Liver (tissue), 9 donors: ENCODE results near the gene PCDHA11. TPM values are rescaled to one million over a fixed set of nuclear protein-coding genes. Genes with fewer than 3 reads are reported as not detected.
"Not testable (repeated sequence)": the region's sequence is repeated elsewhere in the genome, so short reads cannot be mapped to it uniquely, and the experiment has no call there.

Source experiments
- DNase-seq: peaks from one replicate; pipeline ENCODE4 v3.0.0-alpha.2; 2017; ENCODE audit warnings: low spot score
- H3K27ac ChIP-seq, 2 donors: one replicate each; pipeline ENCODE4 v1.7.0; 2013; ENCODE audit warnings: inconsistent platforms in 2 of 2, low read length in 2 of 2, control low read depth in 1 of 2, low read depth in 1 of 2, mild to moderate bottlenecking in 1 of 2
- H3K27me3 ChIP-seq, 4 donors: one replicate each; pipeline versions ENCODE4 v1.6.1 to v1.7.0; 2013; ENCODE audit warnings: low read length in 3 of 4, inconsistent platforms in 1 of 4, mild to moderate bottlenecking in 1 of 4, moderate library complexity in 1 of 4; ENCODE audit not compliant: control insufficient read depth in 4 of 4, insufficient read depth in 4 of 4
- H3K36me3 ChIP-seq, 4 donors: one replicate each; pipeline versions ENCODE4 v1.6.1 to v1.7.0; 2013; ENCODE audit warnings: low read length in 3 of 4, mild to moderate bottlenecking in 3 of 4, low read depth in 1 of 4, moderate library complexity in 1 of 4; ENCODE audit not compliant: control insufficient read depth in 4 of 4, insufficient read depth in 3 of 4
- H3K4me1 ChIP-seq, 4 donors: one replicate each; pipeline versions ENCODE4 v1.6.1 to v1.7.0; 2013; ENCODE audit warnings: low read length in 3 of 4, mild to moderate bottlenecking in 3 of 4, moderate library complexity in 1 of 4; ENCODE audit not compliant: control insufficient read depth in 4 of 4, insufficient read depth in 4 of 4
- H3K4me3 ChIP-seq, 3 donors: one replicate each; pipeline versions ENCODE4 v1.6.1 to v1.7.0; 2013; ENCODE audit warnings: low read length in 3 of 3, control low read depth in 1 of 3, low read depth in 1 of 3, mild to moderate bottlenecking in 1 of 3
- H3K9ac ChIP-seq, 2 donors: one replicate each; pipeline ENCODE4 v1.7.0; 2013; ENCODE audit warnings: low read length in 2 of 2, mild to moderate bottlenecking in 2 of 2, moderate library complexity in 2 of 2, control low read depth in 1 of 2, low read depth in 1 of 2
- H3K9me3 ChIP-seq, 4 donors: one replicate each; pipeline versions ENCODE4 v1.6.1 to v1.7.0; 2013; ENCODE audit warnings: low read length in 3 of 4; ENCODE audit not compliant: control insufficient read depth in 4 of 4
- FOXA1 ChIP-seq: IDR thresholded peaks from 2 replicates; pipeline ENCODE4 v1.6.1; 2016; ENCODE audit warnings: antibody characterized with exemption
- FOXA2 ChIP-seq: IDR thresholded peaks from 2 replicates; pipeline ENCODE4 v1.6.1; 2016; ENCODE audit warnings: antibody characterized with exemption
- GABPA ChIP-seq, 2 donors: IDR thresholded peaks in 1 of 2; conservative IDR thresholded peaks in 1 of 2; 2 replicates each; pipeline ENCODE4 v1.6.1; 2016; ENCODE audit warnings: antibody characterized with exemption in 2 of 2, mild to moderate bottlenecking in 1 of 2, moderate library complexity in 1 of 2
- HNF4A ChIP-seq, 2 donors: conservative IDR thresholded peaks; 2 replicates each; pipeline ENCODE4 v1.6.1; 2016; ENCODE audit warnings: antibody characterized with exemption in 2 of 2, mild to moderate bottlenecking in 2 of 2
- HNF4G ChIP-seq: IDR thresholded peaks from 2 replicates; pipeline ENCODE4 v1.6.1; 2016; ENCODE audit warnings: antibody characterized with exemption
- JUND ChIP-seq, 2 donors: IDR thresholded peaks; 2 replicates each; pipeline ENCODE4 v1.6.1; 2016; ENCODE audit warnings: antibody characterized with exemption in 2 of 2
- NR2F2 ChIP-seq: IDR thresholded peaks from 2 replicates; pipeline ENCODE4 v1.6.1; 2016; ENCODE audit warnings: antibody characterized with exemption
- RAD21 ChIP-seq, 2 donors: IDR thresholded peaks; 2 replicates each; pipeline ENCODE4 v1.6.1; 2016; ENCODE audit warnings: antibody characterized with exemption in 2 of 2, mild to moderate bottlenecking in 2 of 2
- RXRA ChIP-seq, 2 donors: IDR thresholded peaks; 2 replicates each; pipeline ENCODE4 v1.6.1; 2017 to 2018; ENCODE audit warnings: antibody characterized with exemption in 2 of 2, mild to moderate bottlenecking in 1 of 2
- SP1 ChIP-seq: IDR thresholded peaks from 2 replicates; pipeline ENCODE4 v1.6.1; 2018; ENCODE audit warnings: antibody characterized with exemption, mild to moderate bottlenecking
- TAF1 ChIP-seq: conservative IDR thresholded peaks from 2 replicates; pipeline ENCODE4 v1.6.1; 2016; ENCODE audit warnings: antibody characterized with exemption, mild to moderate bottlenecking
- YY1 ChIP-seq: IDR thresholded peaks from 2 replicates; pipeline ENCODE4 v1.6.1; 2016; ENCODE audit warnings: antibody characterized with exemption, mild to moderate bottlenecking
- WGBS: extraction: QIAGEN DNeasy Blood & Tissue Kit; methylation state at CpG from one replicate; pipeline ENCODE4 v1.1.7; 2013; 5-methylcytosine and 5-hydroxymethylcytosine counted together
- polyA plus RNA-seq, 2 donors: library from polyadenylated mRNA; stranded (reverse) in 1 of 2; unstranded in 1 of 2; fragments of 200-250 nt in 1 of 2; fragments of >200 nt in 1 of 2; fragmentation: Nextera tagmentation in 1 of 2; extraction: Ambion mirVana in 1 of 2; gene quantifications; one replicate each; pipeline versions ENCODE4 v1.2.1 to v1.2.3, GENCODE V29; 2013 to 2015
- total RNA-seq, 2 donors: library from RNA; depleted of rRNA; stranded (reverse); fragments of >200 nt; gene quantifications; one replicate each; pipeline ENCODE4 v1.2.3, GENCODE V29; 2014
- TF ChIP-seq, protein P1 (sequence below): IDR thresholded peaks from 2 replicates; pipeline ENCODE4 v1.6.1; 2016; ENCODE audit warnings: antibody characterized with exemption, mild to moderate bottlenecking
- TF ChIP-seq, protein P2 (sequence below): IDR thresholded peaks from 2 replicates; pipeline ENCODE4 v1.6.1; 2016; ENCODE audit warnings: antibody characterized with exemption
- TF ChIP-seq, protein P3 (sequence below): fragments of 150-350 bp; IDR thresholded peaks from 2 replicates; pipeline ENCODE4 v1.5.1; 2017; ENCODE audit warnings: improper control_type of control experiment, low read depth, low read length; ENCODE audit not compliant: missing input control
- donor health status: healthy.
- donor health status: healthy.
- donor health status: healthy.
- donor health status: healthy.
- donor health status: healthy.

Gene PCDHA11
- total and polyA plus RNA-seq, 4 donors: under 0.01 to 0.19 (median 0.05) TPM; not detected in 1

DNA sequence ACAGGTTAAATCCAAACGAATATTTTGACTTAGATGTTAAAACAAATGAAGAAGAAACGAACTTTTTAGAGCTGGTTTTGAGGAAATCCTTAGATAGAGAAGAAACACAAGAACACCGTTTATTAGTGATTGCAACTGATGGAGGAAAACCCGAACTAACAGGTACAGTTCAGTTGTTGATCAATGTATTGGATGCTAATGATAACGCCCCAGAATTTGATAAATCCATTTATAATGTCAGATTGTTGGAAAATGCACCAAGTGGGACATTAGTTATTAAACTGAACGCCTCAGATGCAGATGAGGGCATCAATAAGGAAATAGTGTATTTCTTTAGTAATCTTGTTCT lies 46.5 kb upstream of the PCDHA11 start:
- no peak overlapping the region for H3K9ac ChIP-seq
- peaks cover 8 to 26% (median 17%) of the 10 kb centered on the region in 4 donors for H3K9me3 ChIP-seq
- TF ChIP-seq, protein P1, sequence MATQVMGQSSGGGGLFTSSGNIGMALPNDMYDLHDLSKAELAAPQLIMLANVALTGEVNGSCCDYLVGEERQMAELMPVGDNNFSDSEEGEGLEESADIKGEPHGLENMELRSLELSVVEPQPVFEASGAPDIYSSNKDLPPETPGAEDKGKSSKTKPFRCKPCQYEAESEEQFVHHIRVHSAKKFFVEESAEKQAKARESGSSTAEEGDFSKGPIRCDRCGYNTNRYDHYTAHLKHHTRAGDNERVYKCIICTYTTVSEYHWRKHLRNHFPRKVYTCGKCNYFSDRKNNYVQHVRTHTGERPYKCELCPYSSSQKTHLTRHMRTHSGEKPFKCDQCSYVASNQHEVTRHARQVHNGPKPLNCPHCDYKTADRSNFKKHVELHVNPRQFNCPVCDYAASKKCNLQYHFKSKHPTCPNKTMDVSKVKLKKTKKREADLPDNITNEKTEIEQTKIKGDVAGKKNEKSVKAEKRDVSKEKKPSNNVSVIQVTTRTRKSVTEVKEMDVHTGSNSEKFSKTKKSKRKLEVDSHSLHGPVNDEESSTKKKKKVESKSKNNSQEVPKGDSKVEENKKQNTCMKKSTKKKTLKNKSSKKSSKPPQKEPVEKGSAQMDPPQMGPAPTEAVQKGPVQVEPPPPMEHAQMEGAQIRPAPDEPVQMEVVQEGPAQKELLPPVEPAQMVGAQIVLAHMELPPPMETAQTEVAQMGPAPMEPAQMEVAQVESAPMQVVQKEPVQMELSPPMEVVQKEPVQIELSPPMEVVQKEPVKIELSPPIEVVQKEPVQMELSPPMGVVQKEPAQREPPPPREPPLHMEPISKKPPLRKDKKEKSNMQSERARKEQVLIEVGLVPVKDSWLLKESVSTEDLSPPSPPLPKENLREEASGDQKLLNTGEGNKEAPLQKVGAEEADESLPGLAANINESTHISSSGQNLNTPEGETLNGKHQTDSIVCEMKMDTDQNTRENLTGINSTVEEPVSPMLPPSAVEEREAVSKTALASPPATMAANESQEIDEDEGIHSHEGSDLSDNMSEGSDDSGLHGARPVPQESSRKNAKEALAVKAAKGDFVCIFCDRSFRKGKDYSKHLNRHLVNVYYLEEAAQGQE: no peak
- TF ChIP-seq FOXA2: no peak
- no peak for TF ChIP-seq RXRA (IDR thresholded peaks at IDR 0.05)
- H3K36me3 ChIP-seq: no peaks in the 10 kb centered on the region
- H3K4me3 ChIP-seq: no peak overlapping the region
- DNase-seq: no peak
- H3K4me1 ChIP-seq: no peaks in the 10 kb centered on the region
- peaks cover 0 to 5% (median 1%) of the 10 kb centered on the region in 4 donors for H3K27me3 ChIP-seq
- 25% methylated on average over 6 of the region's 6 CpGs for WGBS
- H3K27ac ChIP-seq: no peak overlapping the region

- not testable (repeated sequence) for DNase-seq, H3K4me1 ChIP-seq, H3K9ac ChIP-seq, H3K27me3 ChIP-seq, H3K36me3 ChIP-seq, H3K27ac ChIP-seq
- Histone ChIP-seq H3K4me3 (peak overlapping the region in 1 of 3 donors; percentile 5), H3K9me3 (peaks cover 8 to 33% (median 20%) of the 10 kb centered on the region in 4 donors)
- 46% methylated on average over 48 of the region's 48 CpGs for WGBS
Measured at GRCh38 chr5:140822969-140823368, 45.8 kb upstream of the PCDHA11 start.

DNA sequence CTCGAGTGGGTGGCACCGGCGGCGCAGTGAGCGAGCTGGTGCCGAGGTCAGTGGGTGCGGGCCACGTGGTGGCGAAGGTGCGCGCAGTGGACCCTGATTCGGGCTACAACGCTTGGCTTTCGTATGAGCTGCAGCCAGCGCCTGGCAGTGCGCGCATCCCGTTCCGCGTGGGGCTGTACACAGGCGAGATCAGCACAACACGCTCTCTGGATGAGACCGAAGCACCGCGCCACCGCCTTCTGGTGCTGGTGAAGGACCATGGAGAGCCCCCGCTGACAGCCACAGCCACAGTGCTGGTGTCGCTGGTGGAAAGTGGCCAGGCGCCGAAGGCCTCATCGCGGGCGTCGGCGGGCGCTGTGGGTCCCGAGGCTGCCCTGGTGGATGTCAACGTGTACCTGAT lies 45.3 kb upstream of the PCDHA11 start:
- TF ChIP-seq HNF4G (no peak), FOXA1 (no peak), JUND (IDR thresholded peaks at IDR 0.05) (no peak), GABPA (IDR thresholded peaks at IDR 0.05 in 1 of 2, conservative IDR thresholded peaks at IDR 0.05 in 1 of 2) (no peak), TAF1 (no peak), HNF4A (conservative IDR thresholded peaks at IDR 0.05) (no peak), YY1 (no peak), RAD21 (IDR thresholded peaks at IDR 0.05) (no peak), NR2F2 (no peak), SP1 (no peak), FOXA2 (no peak)
- TF ChIP-seq, protein P2, sequence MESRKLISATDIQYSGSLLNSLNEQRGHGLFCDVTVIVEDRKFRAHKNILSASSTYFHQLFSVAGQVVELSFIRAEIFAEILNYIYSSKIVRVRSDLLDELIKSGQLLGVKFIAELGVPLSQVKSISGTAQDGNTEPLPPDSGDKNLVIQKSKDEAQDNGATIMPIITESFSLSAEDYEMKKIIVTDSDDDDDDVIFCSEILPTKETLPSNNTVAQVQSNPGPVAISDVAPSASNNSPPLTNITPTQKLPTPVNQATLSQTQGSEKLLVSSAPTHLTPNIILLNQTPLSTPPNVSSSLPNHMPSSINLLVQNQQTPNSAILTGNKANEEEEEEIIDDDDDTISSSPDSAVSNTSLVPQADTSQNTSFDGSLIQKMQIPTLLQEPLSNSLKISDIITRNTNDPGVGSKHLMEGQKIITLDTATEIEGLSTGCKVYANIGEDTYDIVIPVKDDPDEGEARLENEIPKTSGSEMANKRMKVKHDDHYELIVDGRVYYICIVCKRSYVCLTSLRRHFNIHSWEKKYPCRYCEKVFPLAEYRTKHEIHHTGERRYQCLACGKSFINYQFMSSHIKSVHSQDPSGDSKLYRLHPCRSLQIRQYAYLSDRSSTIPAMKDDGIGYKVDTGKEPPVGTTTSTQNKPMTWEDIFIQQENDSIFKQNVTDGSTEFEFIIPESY: no peak
- TF ChIP-seq, protein P1: no peak
- TF ChIP-seq, protein P3, sequence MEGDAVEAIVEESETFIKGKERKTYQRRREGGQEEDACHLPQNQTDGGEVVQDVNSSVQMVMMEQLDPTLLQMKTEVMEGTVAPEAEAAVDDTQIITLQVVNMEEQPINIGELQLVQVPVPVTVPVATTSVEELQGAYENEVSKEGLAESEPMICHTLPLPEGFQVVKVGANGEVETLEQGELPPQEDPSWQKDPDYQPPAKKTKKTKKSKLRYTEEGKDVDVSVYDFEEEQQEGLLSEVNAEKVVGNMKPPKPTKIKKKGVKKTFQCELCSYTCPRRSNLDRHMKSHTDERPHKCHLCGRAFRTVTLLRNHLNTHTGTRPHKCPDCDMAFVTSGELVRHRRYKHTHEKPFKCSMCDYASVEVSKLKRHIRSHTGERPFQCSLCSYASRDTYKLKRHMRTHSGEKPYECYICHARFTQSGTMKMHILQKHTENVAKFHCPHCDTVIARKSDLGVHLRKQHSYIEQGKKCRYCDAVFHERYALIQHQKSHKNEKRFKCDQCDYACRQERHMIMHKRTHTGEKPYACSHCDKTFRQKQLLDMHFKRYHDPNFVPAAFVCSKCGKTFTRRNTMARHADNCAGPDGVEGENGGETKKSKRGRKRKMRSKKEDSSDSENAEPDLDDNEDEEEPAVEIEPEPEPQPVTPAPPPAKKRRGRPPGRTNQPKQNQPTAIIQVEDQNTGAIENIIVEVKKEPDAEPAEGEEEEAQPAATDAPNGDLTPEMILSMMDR: no peak
- Histone ChIP-seq H3K27me3 (peaks cover 0 to 5% (median under 1%) of the 10 kb centered on the region in 4 donors), H3K4me3 (no peak overlapping the region), H3K4me1 (no peaks in the 10 kb centered on the region), H3K9ac (no peak overlapping the region), H3K27ac (no peak overlapping the region), H3K36me3 (no peaks in the 10 kb centered on the region), H3K9me3 (peaks cover 10 to 38% (median 22%) of the 10 kb centered on the region in 4 donors)
- 49% methylated on average over 38 of the region's 38 CpGs for WGBS
- DNase-seq: no peak
